RWPE1 (cell line): ENCODE data around the gene WNT2B.

Experiments
- CTCF ChIA-PET: fragments of 350-600 bp; sonication (Branson Sonifier 250); formaldehyde crosslinking; extraction: SDS; loops from one replicate; lab custom pipeline; 2021; lab: Yijun Ruan, JAX
- POLR2A ChIA-PET: fragments of 400-600 bp; formaldehyde crosslinking; extraction: SDS; loops from one replicate; lab custom pipeline; 2020; ENCODE audit warnings: antibody characterized with exemption; ENCODE audit not compliant: low non-redundant PET; lab: Yijun Ruan, JAX
- DNase-seq: peaks from one replicate; pipeline ENCODE4 v3.0.0; 2012; ENCODE audit warnings: low spot score
- H3K27ac ChIP-seq: fragments of 450-650 bp; 2 replicates; pipeline ENCODE4 v1.5.1; 2017
- TF ChIP-seq, protein P1 (sequence below): fragments of 450-650 bp; conservative IDR thresholded peaks from 2 replicates; pipeline ENCODE4 v1.5.1; 2017; ENCODE audit warnings: low read depth, mild to moderate bottlenecking

The WNT2B gene

DNA sequence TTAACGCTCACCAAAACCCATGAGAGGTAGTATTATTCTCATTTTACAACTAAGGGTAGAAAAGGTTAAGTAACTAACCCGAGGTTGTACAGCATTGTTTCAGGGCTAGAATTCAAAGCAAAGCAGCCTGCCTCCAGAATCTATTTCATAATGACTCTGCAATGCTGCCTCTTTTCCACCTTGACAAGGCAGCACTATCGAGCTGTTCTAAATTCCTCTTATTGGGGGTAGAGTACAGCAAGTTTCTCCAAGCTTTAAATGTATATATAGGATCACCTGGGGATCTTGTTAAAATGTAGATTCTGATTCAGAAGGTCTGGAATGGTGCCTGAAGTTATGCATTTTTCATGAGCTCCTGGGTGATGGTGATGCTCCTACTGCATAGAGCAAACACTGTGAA is 30.1 kb downstream of the WNT2B start:
- TF ChIP-seq, protein P1, sequence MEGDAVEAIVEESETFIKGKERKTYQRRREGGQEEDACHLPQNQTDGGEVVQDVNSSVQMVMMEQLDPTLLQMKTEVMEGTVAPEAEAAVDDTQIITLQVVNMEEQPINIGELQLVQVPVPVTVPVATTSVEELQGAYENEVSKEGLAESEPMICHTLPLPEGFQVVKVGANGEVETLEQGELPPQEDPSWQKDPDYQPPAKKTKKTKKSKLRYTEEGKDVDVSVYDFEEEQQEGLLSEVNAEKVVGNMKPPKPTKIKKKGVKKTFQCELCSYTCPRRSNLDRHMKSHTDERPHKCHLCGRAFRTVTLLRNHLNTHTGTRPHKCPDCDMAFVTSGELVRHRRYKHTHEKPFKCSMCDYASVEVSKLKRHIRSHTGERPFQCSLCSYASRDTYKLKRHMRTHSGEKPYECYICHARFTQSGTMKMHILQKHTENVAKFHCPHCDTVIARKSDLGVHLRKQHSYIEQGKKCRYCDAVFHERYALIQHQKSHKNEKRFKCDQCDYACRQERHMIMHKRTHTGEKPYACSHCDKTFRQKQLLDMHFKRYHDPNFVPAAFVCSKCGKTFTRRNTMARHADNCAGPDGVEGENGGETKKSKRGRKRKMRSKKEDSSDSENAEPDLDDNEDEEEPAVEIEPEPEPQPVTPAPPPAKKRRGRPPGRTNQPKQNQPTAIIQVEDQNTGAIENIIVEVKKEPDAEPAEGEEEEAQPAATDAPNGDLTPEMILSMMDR = no peak
- ChIA-PET CTCF (no interaction called here), POLR2A (interaction anchor here (0.6 kb wide), 1 partner anchor 12 kb away, joined by 4 read pairs; no protein-coding TSS in a partner anchor)
- no peak for DNase-seq
- no peak overlapping the region for H3K27ac ChIP-seq

DNA sequence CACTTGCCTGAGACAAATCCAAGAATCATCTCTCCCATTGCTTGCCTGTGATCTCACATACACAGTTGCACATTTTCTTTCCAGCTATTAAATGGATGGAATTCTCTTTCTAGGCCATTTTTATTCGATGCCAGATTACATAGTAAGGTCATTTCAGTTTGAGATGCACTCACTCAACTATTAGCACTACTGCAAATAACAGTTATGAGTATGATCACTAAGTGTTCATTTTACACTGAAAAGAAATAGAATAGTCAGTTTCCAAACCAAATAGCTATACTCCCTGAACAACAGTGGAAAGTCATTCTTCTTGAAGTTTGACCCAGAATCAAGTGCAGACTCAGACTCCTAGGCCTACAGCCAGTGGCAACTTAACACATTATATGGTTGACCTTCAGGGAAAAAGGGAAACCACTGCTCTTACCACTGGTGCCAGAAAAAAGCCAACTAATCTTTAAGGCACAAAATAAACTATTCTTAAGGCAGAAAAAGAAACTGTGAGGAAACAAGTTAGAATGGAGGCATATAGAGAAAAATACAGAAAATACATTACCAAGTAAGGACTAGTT is 31.5 kb downstream of the WNT2B start:
- TF ChIP-seq, protein P1 = no peak
- no peak for DNase-seq
- CTCF ChIA-PET = no interaction called here
- H3K27ac ChIP-seq = no peak overlapping the region
- POLR2A ChIA-PET = no interaction called here

DNA sequence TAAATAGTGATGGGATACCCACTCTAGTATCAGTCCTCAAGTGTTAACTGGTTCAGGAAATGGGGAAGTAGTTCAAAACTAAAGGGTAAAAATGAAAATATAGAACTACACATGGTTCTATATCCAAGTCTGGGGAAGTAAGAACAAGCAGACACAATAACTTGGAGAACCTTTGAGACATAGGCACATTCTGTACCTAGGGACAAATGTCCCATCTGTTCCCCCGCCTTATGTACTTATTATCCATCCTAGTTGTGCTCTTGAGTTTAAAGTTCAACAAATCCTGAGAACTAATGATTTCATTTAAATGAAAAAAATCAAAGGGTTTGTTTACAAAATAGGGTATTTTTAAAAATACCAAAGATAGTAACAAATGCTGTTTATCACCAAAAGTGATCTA is 32.5 kb downstream of the WNT2B start:
- CTCF ChIA-PET = no interaction called here

DNA sequence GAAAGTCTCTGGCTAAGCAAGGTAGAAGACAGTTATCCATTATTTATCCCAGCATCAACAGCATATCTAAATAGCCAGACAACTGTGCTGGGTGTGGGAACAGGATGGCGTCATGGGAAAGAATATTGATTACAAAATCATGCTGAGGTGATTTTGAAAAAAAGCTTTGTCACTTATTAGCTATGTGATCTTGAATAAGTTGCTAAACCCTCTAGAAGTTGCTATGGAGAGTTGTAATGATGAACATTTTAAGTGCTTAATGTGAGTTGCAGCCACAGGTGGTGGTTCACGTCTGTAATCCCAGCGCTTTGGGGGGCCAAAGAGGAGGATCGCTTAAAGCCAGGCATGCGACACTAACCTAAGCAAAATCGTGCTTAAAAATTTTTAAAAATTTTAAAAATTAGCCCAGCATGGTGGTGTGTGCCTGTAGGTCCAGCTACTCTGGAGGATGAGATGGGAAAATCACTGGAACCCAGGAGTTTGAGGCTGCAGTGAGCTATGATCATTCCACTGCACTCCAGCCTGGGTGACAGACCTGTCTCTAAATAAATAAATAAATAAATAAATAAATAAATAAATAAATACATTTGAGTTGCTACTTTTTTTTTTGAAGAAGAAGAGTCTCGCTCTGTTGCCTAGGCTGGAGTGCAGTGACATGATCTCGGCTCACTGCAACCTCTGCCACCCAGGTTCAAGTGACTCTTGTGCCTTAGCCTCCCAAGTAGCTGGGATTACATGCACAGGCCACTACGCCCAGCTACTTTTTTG is 33.6 kb downstream of the WNT2B start:
- H3K27ac ChIP-seq = peak overlapping the region; percentile 67; the same call in 1 of the 2 replicates
- TF ChIP-seq, protein P1 = no peak
- POLR2A ChIA-PET = no interaction called here
- no peak for DNase-seq
- CTCF ChIA-PET = interaction anchor here (0.7 kb wide), 2 partner anchors 13 to 183 kb away, joined by 4 to 5 read pairs; no protein-coding TSS in a partner anchor

More for the DNA sequence above, 32.5 kb downstream of the WNT2B start:
- DNase-seq = no peak
- no peak overlapping the region for H3K27ac ChIP-seq
- TF ChIP-seq, protein P1 = no peak
- POLR2A ChIA-PET = no interaction called here

DNA sequence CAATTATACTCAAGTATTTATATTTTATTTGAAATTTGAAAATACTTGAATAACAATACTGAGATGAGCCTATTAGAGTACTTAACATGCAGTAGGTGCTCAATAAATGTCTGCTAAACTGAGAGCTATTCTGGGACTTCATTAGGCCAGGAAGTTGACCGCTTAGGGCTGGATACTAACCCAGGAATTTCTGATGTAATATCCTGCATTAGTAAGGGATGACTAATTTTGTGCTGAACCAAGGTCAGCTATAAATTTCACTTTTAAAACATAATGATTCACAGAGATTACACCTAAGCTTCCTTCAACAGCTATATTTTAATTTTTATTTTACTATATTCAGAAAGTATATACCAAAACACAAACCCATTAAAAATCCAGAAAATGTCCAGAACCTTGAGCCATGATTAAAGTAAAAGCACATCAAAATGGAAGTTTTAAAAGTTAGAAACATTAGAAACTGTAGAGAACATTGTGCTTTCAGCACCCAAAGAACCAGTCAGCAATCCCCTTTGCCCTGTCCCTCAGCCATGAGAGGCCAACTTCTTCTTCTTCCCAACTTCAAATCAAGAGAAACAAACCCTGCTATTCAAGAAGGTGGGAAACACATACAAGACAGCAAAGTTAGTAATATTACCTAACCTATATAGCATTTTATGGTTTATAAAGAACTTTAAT is 35.4 kb downstream of the WNT2B start:
- DNase-seq = peak; percentile 79
- CTCF ChIA-PET = interaction anchor here (0.6 to 1.6 kb wide), 2 partner anchors 42 to 217 kb away, joined by 3 to 4 read pairs; no protein-coding TSS in a partner anchor
- POLR2A ChIA-PET = interaction anchor here (0.8 kb wide), 1 partner anchor 1036 kb away, joined by 8 read pairs; no protein-coding TSS in a partner anchor
- TF ChIP-seq, protein P1 = no peak
- H3K27ac ChIP-seq = peak overlapping the region; percentile 67; the same call in 1 of the 2 replicates

DNA sequence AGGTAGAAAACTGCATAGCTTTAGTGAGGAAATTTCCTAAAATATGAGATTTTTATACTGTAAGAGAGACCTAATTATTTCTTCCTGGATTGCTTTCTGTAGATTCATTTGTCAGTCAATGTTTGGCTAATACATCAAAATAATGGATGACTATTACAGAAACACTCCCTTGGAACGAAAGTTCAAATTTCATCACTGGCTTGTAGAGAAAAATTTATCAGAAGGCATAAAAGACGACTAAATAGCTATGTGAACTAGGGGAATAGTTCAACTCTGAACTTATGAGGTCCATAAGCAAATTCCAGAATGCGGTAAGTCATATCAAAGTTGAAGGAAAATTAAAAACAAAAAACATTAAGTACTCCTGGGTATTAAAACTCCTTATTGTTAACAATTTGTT is 36.0 kb downstream of the WNT2B start:
- POLR2A ChIA-PET = no interaction called here
- no peak for DNase-seq
- TF ChIP-seq, protein P1 = no peak
- no peak overlapping the region for H3K27ac ChIP-seq
- CTCF ChIA-PET = interaction anchor here (0.6 to 1.6 kb wide), 2 partner anchors 43 to 216 kb away, joined by 3 to 4 read pairs; no protein-coding TSS in a partner anchor
